Activated gamma-delta T cell treated with Interleukin-2 at 50 U/mL for 16 hours (primary cell): Measurements from ENCODE around the gene SLC38A10.
A peak's percentile ranks its signal among the peaks of the same experiment; 100 is the strongest.
"Not testable (repeated sequence)": the region's sequence is repeated elsewhere in the genome, so short reads cannot be mapped to it uniquely, and the experiment has no call there.

Source experiments
- DNase-seq: peaks from one replicate; pipeline ENCODE4 v3.0.0-alpha.2; 2020

Gene SLC38A10

GRCh38 chr17:81238815-81239713 lies 56.0 kb downstream of the SLC38A10 start, which contains the start of the genes NDUFAF8 and TEPSIN:
Gene NDUFAF8, plus strand, starts transcription at chr17:81239318. Its CDS starts 46 bp downstream, at chr17:81239364.
Gene TEPSIN, minus strand, starts transcription at chr17:81239055. Its CDS starts 22 bp downstream, at chr17:81239033.
- peak; percentile 94 for DNase-seq

- DNase-seq: no peak
Measured at GRCh38 chr17:81238490-81238814, 56.7 kb downstream of the SLC38A10 start.

GRCh38 chr17:81237591-81238489 lies 57.3 kb downstream of the SLC38A10 start:
- DNase-seq: no peak

GRCh38 chr17:81236784-81237183 lies 58.3 kb downstream of the SLC38A10 start:
- DNase-seq: no peak

- DNase-seq: no peak
Measured at GRCh38 chr17:81235822-81236740, 59.0 kb downstream of the SLC38A10 start.

- DNase-seq: no peak
Measured at GRCh38 chr17:81234940-81235821, 59.9 kb downstream of the SLC38A10 start.

- DNase-seq: no peak
Measured at GRCh38 chr17:81234506-81234855, 60.6 kb downstream of the SLC38A10 start.

- no peak for DNase-seq
Measured at GRCh38 chr17:81233811-81234505, 61.1 kb downstream of the SLC38A10 start.

GRCh38 chr17:81233316-81233715 lies 61.8 kb downstream of the SLC38A10 start:
- no peak for DNase-seq

GRCh38 chr17:81232616-81233241 lies 62.4 kb downstream of the SLC38A10 start:
- no peak for DNase-seq

- no peak for DNase-seq
Measured at GRCh38 chr17:81231766-81232581, 63.1 kb downstream of the SLC38A10 start.

- DNase-seq: no peak
Measured at GRCh38 chr17:81231121-81231645, 63.9 kb downstream of the SLC38A10 start.

GRCh38 chr17:81230043-81230820 lies 64.9 kb downstream of the SLC38A10 start:
- no peak for DNase-seq

- DNase-seq: no peak
Measured at GRCh38 chr17:81229666-81229920, 65.5 kb downstream of the SLC38A10 start.

- no peak for DNase-seq
Measured at GRCh38 chr17:81228834-81229665, 66.1 kb downstream of the SLC38A10 start.

- DNase-seq: no peak
Measured at GRCh38 chr17:81228420-81228819, 66.7 kb downstream of the SLC38A10 start.

GRCh38 chr17:81227630-81228029 lies 67.5 kb downstream of the SLC38A10 start:
- DNase-seq: not testable (repeated sequence)

GRCh38 chr17:81223762-81224130 lies 71.4 kb downstream of the SLC38A10 start:
- no peak for DNase-seq
